ENCODE measurements around the gene APIP.

GRCh38 chr11:34905666-34906065 is 10.5 kb downstream of the APIP start:
- TF ChIP-seq POLR2AphosphoS5 (IDR thresholded peaks at IDR 0.05): no peak
- TF ChIP-seq, protein P1, sequence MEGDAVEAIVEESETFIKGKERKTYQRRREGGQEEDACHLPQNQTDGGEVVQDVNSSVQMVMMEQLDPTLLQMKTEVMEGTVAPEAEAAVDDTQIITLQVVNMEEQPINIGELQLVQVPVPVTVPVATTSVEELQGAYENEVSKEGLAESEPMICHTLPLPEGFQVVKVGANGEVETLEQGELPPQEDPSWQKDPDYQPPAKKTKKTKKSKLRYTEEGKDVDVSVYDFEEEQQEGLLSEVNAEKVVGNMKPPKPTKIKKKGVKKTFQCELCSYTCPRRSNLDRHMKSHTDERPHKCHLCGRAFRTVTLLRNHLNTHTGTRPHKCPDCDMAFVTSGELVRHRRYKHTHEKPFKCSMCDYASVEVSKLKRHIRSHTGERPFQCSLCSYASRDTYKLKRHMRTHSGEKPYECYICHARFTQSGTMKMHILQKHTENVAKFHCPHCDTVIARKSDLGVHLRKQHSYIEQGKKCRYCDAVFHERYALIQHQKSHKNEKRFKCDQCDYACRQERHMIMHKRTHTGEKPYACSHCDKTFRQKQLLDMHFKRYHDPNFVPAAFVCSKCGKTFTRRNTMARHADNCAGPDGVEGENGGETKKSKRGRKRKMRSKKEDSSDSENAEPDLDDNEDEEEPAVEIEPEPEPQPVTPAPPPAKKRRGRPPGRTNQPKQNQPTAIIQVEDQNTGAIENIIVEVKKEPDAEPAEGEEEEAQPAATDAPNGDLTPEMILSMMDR (IDR thresholded peaks at IDR 0.05 in 8 of 11, conservative IDR thresholded peaks at IDR 0.05 in 3 of 11): no peak
